Endothelial cell (in vitro differentiated cells): Measurements from ENCODE around the gene HIF1A. TPM values are rescaled to one million over a fixed set of nuclear protein-coding genes. Genes with fewer than 3 reads are reported as not detected.

Source experiments
- DNase-seq: peaks from one replicate; pipeline ENCODE4 v3.0.0; 2021; ENCODE audit warnings: low spot score
- H3K27ac Mint-ChIP-seq: one replicate; pipeline ENCODE4 v1.8.0; 2021; ENCODE audit warnings: mixed read lengths, inconsistent platforms; ENCODE audit not compliant: unreplicated experiment
- H3K27me3 Mint-ChIP-seq: one replicate; pipeline ENCODE4 v1.8.0; 2021; ENCODE audit warnings: mild to moderate bottlenecking, moderate library complexity, mixed read lengths, inconsistent platforms; ENCODE audit not compliant: unreplicated experiment
- H3K36me3 Mint-ChIP-seq: one replicate; pipeline ENCODE4 v1.8.0; 2021; ENCODE audit warnings: mild to moderate bottlenecking, low read depth, mixed read lengths, inconsistent platforms; ENCODE audit not compliant: unreplicated experiment
- H3K4me1 Mint-ChIP-seq: one replicate; pipeline ENCODE4 v1.8.0; 2021; ENCODE audit warnings: mild to moderate bottlenecking, mixed read lengths, inconsistent platforms; ENCODE audit not compliant: unreplicated experiment
- H3K4me3 Mint-ChIP-seq: one replicate; pipeline ENCODE4 v1.8.0; 2021; ENCODE audit warnings: mild to moderate bottlenecking, mixed read lengths, inconsistent platforms; ENCODE audit not compliant: unreplicated experiment
- H3K9me3 Mint-ChIP-seq: one replicate; pipeline ENCODE4 v1.8.0; 2021; ENCODE audit warnings: mixed read lengths, inconsistent platforms; ENCODE audit not compliant: unreplicated experiment
- long read RNA-seq: library from polyadenylated mRNA; unstranded; transcript quantifications from one replicate; pipeline ENCODE4 v2.0.0, GENCODE V29; 2020; ENCODE audit not compliant: unreplicated experiment
- total RNA-seq: library from RNA; stranded (reverse); fragmentation: NEBNext Ultra II Directional; extraction: Animal tissue kit (Norgen Biotek cat#: 25700); gene quantifications from one replicate; pipeline ENCODE4 v1.2.1, GENCODE V29; 2021; ENCODE audit not compliant: unreplicated experiment
- TF ChIP-seq, protein P1 (sequence below): fragments of 200-600 bp; sonication (generic); IDR thresholded peaks from one replicate; pipeline ENCODE4 v1.5.0; 2021; ENCODE audit warnings: antibody characterized with exemption; ENCODE audit not compliant: unreplicated experiment

Gene HIF1A
- total RNA-seq, result 203 TPM
- long read RNA-seq, transcript HIF1A-202 (15 exons, 3,919 nt), result major isoform, 10 of 26 reads
- long read RNA-seq, partial matches to known transcripts, result 6 of 26 reads
- long read RNA-seq, other reads (novel, unspliced or antisense), result 7 of 26 reads

DNA sequence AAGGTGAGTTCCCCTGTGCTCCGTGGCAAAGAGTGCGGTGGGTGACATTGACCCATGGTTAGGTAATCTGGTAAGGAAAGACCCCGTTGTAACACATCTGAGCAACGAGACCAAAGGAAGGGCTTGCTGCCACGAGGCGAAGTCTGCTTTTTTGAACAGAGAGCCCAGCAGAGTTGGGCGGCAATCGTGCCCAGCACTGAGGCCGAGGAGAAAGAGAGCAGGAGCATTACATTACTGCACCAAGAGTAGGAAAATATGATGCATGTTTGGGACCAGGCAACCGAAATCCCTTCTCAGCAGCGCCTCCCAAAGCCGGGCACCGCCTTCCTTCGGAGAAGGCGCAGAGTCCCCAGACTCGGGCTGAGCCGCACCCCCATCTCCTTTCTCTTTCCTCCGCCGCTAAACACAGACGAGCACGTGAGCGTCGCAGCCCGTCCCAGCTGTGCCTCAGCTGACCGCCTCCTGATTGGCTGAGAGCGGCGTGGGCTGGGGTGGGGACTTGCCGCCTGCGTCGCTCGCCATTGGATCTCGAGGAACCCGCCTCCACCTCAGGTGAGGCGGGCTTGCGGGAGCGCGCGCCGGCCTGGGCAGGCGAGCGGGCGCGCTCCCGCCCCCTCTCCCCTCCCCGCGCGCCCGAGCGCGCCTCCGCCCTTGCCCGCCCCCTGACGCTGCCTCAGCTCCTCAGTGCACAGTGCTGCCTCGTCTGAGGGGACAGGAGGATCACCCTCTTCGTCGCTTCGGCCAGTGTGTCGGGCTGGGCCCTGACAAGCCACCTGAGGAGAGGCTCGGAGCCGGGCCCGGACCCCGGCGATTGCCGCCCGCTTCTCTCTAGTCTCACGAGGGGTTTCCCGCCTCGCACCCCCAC is at the start of gene HIF1A:
TSS of gene HIF1A (plus strand) at position 684 of the 865 bp plus-strand sequence. CDS start 292 bp downstream, outside the sequence.
- Mint-ChIP-seq H3K9me3 (no peaks in the 10 kb centered on the region), H3K4me3 (peak within 1 kb of the TSS; percentile 97), H3K4me1 (peaks cover 45% of the 10 kb centered on the region), H3K27me3 (peaks cover 5% of the 10 kb centered on the region), H3K36me3 (peaks cover 8% of the 10 kb centered on the region), H3K27ac (peak within 1 kb of the TSS; percentile 96)
- peak; percentile 92 for DNase-seq
- TF ChIP-seq, protein P1, sequence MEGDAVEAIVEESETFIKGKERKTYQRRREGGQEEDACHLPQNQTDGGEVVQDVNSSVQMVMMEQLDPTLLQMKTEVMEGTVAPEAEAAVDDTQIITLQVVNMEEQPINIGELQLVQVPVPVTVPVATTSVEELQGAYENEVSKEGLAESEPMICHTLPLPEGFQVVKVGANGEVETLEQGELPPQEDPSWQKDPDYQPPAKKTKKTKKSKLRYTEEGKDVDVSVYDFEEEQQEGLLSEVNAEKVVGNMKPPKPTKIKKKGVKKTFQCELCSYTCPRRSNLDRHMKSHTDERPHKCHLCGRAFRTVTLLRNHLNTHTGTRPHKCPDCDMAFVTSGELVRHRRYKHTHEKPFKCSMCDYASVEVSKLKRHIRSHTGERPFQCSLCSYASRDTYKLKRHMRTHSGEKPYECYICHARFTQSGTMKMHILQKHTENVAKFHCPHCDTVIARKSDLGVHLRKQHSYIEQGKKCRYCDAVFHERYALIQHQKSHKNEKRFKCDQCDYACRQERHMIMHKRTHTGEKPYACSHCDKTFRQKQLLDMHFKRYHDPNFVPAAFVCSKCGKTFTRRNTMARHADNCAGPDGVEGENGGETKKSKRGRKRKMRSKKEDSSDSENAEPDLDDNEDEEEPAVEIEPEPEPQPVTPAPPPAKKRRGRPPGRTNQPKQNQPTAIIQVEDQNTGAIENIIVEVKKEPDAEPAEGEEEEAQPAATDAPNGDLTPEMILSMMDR, result no peak

DNA sequence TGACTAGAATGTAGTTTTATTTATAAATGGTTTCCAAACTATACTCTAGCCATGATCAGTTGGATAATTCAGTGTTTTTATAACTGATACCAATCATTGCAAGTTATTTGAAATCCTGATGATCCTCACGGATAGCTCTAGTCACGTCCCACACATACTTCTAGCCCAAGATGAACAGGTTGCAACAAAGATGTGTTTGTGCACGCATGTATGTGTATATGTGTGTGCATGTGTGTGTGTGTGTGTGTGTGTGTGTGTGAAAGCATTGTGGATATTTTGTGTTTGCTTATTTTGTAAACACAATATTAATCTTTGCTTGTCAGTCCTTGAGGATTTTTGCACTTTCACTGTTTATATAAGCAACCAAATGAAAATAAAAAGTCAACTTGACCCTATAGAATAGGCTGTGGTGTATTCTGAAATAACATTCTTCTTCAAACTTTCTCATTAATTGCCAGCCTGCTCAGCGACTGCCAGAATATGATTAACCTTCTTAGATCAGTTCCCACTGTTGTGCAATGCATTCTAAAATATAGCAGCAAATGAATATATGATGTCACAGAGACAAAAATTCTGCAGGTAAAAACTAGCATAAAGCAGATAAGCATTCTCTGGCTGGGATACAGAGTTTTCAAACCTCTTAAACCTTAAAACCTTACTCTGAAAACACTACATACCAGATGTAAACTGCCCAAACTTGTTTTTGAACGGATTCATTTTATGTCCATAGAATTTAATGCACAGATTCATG is 48.8 kb upstream of the HIF1A start:
- H3K27ac Mint-ChIP-seq, result no peak overlapping the region
- H3K27me3 Mint-ChIP-seq, result no peaks in the 10 kb centered on the region
- TF ChIP-seq, protein P1, result no peak
- no peaks in the 10 kb centered on the region for H3K36me3 Mint-ChIP-seq
- peaks cover 2% of the 10 kb centered on the region for H3K4me1 Mint-ChIP-seq
- no peak for DNase-seq
- no peak overlapping the region for H3K4me3 Mint-ChIP-seq
- H3K9me3 Mint-ChIP-seq, result no peaks in the 10 kb centered on the region

DNA sequence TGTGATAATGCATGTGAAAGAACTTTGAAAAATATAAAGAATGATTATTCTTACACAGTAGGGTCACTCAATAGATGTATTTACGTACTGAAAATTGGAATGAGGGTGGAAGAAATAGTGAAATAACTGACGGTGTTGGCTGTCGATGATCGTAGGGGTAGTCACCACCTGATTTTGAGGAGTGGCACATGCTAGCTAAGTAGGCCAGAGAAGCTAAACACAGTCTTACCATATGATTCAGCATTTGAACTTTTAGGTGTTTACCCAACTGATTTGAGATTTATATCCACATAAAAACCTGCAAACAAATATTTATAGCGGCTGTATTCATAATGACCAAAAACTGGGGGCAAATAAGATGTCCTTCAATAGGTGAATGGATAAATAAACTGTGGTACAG is 47.6 kb upstream of the HIF1A start:
- no peak for DNase-seq
- peaks cover 7% of the 10 kb centered on the region for H3K4me1 Mint-ChIP-seq
- H3K27ac Mint-ChIP-seq, result no peak overlapping the region
- H3K4me3 Mint-ChIP-seq, result no peak overlapping the region
- TF ChIP-seq, protein P1, result no peak
- no peaks in the 10 kb centered on the region for H3K27me3 Mint-ChIP-seq
- H3K36me3 Mint-ChIP-seq, result no peaks in the 10 kb centered on the region
- H3K9me3 Mint-ChIP-seq, result no peaks in the 10 kb centered on the region

DNA sequence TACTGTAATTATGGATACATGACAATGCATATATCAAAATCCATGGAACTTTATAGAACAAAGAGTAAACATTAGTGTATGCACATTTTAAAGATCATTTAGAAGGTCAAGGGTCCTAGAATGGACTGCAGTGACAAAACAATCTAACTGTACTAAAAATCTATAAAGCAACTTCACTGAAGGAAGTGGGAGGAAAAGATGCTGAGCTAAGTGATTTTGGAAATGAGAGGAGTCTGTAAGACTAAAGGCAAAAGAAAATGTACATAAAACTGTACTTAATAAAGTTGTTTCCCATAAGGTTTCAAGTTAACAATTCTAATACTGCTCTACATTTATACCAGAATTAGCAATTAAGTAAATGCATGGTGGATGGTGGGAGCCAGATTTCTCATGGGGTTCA is 46.9 kb upstream of the HIF1A start:
- H3K36me3 Mint-ChIP-seq, result no peaks in the 10 kb centered on the region
- no peaks in the 10 kb centered on the region for H3K27me3 Mint-ChIP-seq
- H3K27ac Mint-ChIP-seq, result no peak overlapping the region
- H3K4me1 Mint-ChIP-seq, result peaks cover 14% of the 10 kb centered on the region
- no peak overlapping the region for H3K4me3 Mint-ChIP-seq
- no peaks in the 10 kb centered on the region for H3K9me3 Mint-ChIP-seq
- no peak for DNase-seq
- TF ChIP-seq, protein P1, result no peak
